Hepatocyte (in vitro differentiated cells): ENCODE results near the gene RELB. TPM values are rescaled to one million over a fixed set of nuclear protein-coding genes. Genes with fewer than 3 reads are reported as not detected.

Experiments used
- DNase-seq: peaks from one replicate; pipeline ENCODE4 v3.0.0-alpha.2; 2016; ENCODE audit warnings: low spot score
- H2AFZ ChIP-seq: fragments of 200-600 bp; sonication (generic); 2 replicates; pipeline ENCODE4 v1.6.0; 2016; ENCODE audit warnings: antibody characterized with exemption, mild to moderate bottlenecking
- H3K27ac ChIP-seq: fragments of 200-600 bp; sonication (generic); 2 replicates; pipeline ENCODE4 v1.5.1; 2016; ENCODE audit warnings: mild to moderate bottlenecking
- H3K27me3 ChIP-seq: fragments of 200-600 bp; sonication (generic); 2 replicates; pipeline ENCODE4 v1.6.1; 2016
- H3K36me3 ChIP-seq: fragments of 200-600 bp; sonication (generic); replicated peaks from 2 replicates; pipeline ENCODE4 v1.5.1; 2016; ENCODE audit warnings: low read depth; ENCODE audit not compliant: insufficient read depth
- H3K4me1 ChIP-seq: fragments of 200-600 bp; sonication (generic); 2 replicates; pipeline ENCODE4 v1.5.1; 2016; ENCODE audit warnings: mild to moderate bottlenecking, moderate library complexity; ENCODE audit not compliant: insufficient read depth
- H3K4me2 ChIP-seq: fragments of 200-600 bp; sonication (generic); 2 replicates; pipeline ENCODE4 v1.6.0; 2016
- H3K4me3 ChIP-seq: fragments of 200-600 bp; sonication (generic); 2 replicates; pipeline ENCODE4 v1.5.1; 2016; ENCODE audit warnings: mild to moderate bottlenecking
- H3K79me2 ChIP-seq: fragments of 200-600 bp; sonication (generic); 2 replicates; pipeline ENCODE4 v1.6.0; 2017; ENCODE audit warnings: mild to moderate bottlenecking
- H3K9me2 ChIP-seq: fragments of 200-600 bp; sonication (generic); replicated peaks from 2 replicates; pipeline ENCODE4 v1.6.0; 2017; ENCODE audit warnings: mild to moderate bottlenecking; ENCODE audit not compliant: insufficient read depth
- H3K9me3 ChIP-seq: fragments of 200-600 bp; sonication (generic); 2 replicates; pipeline ENCODE4 v1.5.1; 2016; ENCODE audit warnings: low read depth, mild to moderate bottlenecking
- H4K20me1 ChIP-seq: fragments of 200-600 bp; sonication (generic); 2 replicates; pipeline ENCODE4 v1.6.0; 2016; ENCODE audit warnings: mild to moderate bottlenecking; ENCODE audit not compliant: insufficient read depth, poor library complexity, severe bottlenecking
- CTCF ChIP-seq: fragments of 200-600 bp; sonication (generic); IDR thresholded peaks from 2 replicates; pipeline ENCODE4 v1.5.1; 2016; ENCODE audit warnings: antibody characterized with exemption, mild to moderate bottlenecking; ENCODE audit not compliant: poor library complexity
- EZH2 ChIP-seq: fragments of 200-600 bp; sonication (generic); IDR thresholded peaks from 2 replicates; pipeline ENCODE4 v1.6.1; 2016; ENCODE audit warnings: antibody characterized with exemption, mild to moderate bottlenecking, borderline replicate concordance
- EZH2phosphoT487 ChIP-seq: fragments of 200-600 bp; sonication (generic); IDR thresholded peaks from one replicate; pipeline ENCODE4 v1.6.1; 2018; ENCODE audit warnings: antibody characterized with exemption, mild to moderate bottlenecking, low read depth, moderate library complexity; ENCODE audit not compliant: unreplicated experiment, severe bottlenecking
- WGBS: methylation state at CpG from one replicate; pipeline ENCODE4 v1.1.6; 2016; ENCODE audit warnings: low lambda C conversion rate; ENCODE audit errors: missing lambda C conversion rate; 5-methylcytosine and 5-hydroxymethylcytosine counted together
- polyA plus RNA-seq: library from polyadenylated mRNA; unstranded; fragments of >200 nt; fragmentation: Nextera tagmentation; extraction: Ambion mirVana; gene quantifications from 2 replicates; pipeline ENCODE4 v1.2.1, GENCODE V29; 2016
- total RNA-seq: library from RNA; depleted of rRNA; stranded (reverse); fragments of >200 nt; gene quantifications from 2 replicates; pipeline ENCODE4 v1.2.3, GENCODE V29; 2014

The RELB gene
- total and polyA plus RNA-seq, 2 experiments from 2014 or later, result 6.3 to 9.1 TPM

GRCh38 chr19:45076029-45076850, 75.0 kb downstream of the RELB start, which contains the start of gene ZNF296:
Gene ZNF296 (minus strand): TSS chr19:45076478. CDS start chr19:45076373, 105 bp downstream.
- H4K20me1 ChIP-seq, result no peaks in the 10 kb centered on the region
- no peaks in the 10 kb centered on the region for H3K36me3 ChIP-seq
- no peaks in the 10 kb centered on the region for H3K27me3 ChIP-seq
- no peaks in the 10 kb centered on the region for H3K4me1 ChIP-seq
- no peak for TF ChIP-seq CTCF
- TF ChIP-seq EZH2phosphoT487, result no peak
- TF ChIP-seq EZH2, result no peak
- H3K27ac ChIP-seq, result peak within 1 kb of the TSS; percentile 14
- no peaks in the 10 kb centered on the region for H3K9me2 ChIP-seq
- peaks cover 24% of the 10 kb centered on the region for H3K79me2 ChIP-seq
- WGBS, result 5% methylated on average over 28 of the region's 81 CpGs
- H3K9me3 ChIP-seq, result no peaks in the 10 kb centered on the region
- DNase-seq, result peak; percentile 90
- peak within 1 kb of the TSS; percentile 8 for H3K4me3 ChIP-seq
- peak within 1 kb of the TSS; percentile 23 for H2AFZ ChIP-seq
- peak within 1 kb of the TSS; percentile 88 for H3K4me2 ChIP-seq

- H3K27ac ChIP-seq, result no peak overlapping the region
- H4K20me1 ChIP-seq, result no peaks in the 10 kb centered on the region
- H2AFZ ChIP-seq, result peak overlapping the region; percentile 23
- H3K4me2 ChIP-seq, result peak overlapping the region; percentile 88
- H3K9me3 ChIP-seq, result no peaks in the 10 kb centered on the region
- H3K79me2 ChIP-seq, result peaks cover 32% of the 10 kb centered on the region
- no peaks in the 10 kb centered on the region for H3K27me3 ChIP-seq
- H3K4me3 ChIP-seq, result peak overlapping the region; percentile 8
- 69% methylated on average over 15 of the region's 15 CpGs for WGBS
- no peak for TF ChIP-seq CTCF
- TF ChIP-seq EZH2, result no peak
- no peak for TF ChIP-seq EZH2phosphoT487
- no peaks in the 10 kb centered on the region for H3K9me2 ChIP-seq
- no peaks in the 10 kb centered on the region for H3K36me3 ChIP-seq
- H3K4me1 ChIP-seq, result no peaks in the 10 kb centered on the region
- DNase-seq, result no peak
Measured at GRCh38 chr19:45076851-45077730, 75.8 kb downstream of the RELB start.

DNA sequence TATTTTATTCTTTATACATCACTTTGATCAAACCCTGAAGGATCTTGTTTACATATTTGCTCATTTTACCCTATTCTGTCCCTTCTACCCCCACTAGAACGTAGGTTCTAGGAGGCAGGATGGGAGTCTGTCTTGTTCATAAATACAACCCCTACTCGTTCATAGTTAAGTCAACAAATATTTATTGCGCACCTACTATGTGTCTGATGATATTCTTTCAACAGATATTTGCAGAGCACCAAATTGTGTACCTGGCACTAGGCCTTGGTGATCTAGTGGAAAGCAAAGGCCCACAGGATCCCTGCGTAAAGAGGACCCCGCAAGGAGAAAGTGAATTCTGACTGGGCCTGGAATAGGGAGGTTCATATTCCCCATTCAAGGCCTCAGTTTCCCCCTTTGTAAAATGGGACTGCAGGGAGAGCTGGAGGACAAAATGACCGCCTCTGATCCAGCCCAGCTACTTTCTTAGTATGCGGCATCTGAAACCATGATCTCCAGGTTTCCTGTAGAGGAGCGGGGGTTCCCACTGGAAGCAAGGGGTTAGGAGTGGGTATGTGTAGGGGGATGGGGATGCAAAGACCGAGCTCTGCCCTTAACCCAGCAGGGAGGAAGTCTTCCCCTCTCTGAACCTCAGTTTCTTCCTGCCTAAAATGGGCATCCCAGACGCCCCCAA, 77.3 kb downstream of the RELB start:
- Histone ChIP-seq H4K20me1 (no peaks in the 10 kb centered on the region), H3K4me3 (peak overlapping the region; percentile 99), H3K79me2 (peaks cover 45% of the 10 kb centered on the region), H3K27me3 (no peaks in the 10 kb centered on the region), H3K27ac (peak overlapping the region; percentile 92), H3K4me1 (no peaks in the 10 kb centered on the region), H2AFZ (peak overlapping the region; percentile 100), H3K9me3 (no peaks in the 10 kb centered on the region), H3K4me2 (peak overlapping the region; percentile 99), H3K36me3 (no peaks in the 10 kb centered on the region), H3K9me2 (no peaks in the 10 kb centered on the region)
- TF ChIP-seq EZH2phosphoT487 (no peak), EZH2 (no peak), CTCF (no peak)
- DNase-seq, result no peak
- 56% methylated on average over 10 of the region's 10 CpGs for WGBS
